ENCODE measurements around the gene LARGE1.

Gene LARGE1

GRCh38 chr22:33302549-33302948 is 617.7 kb downstream of the LARGE1 start:
- H3K4me3 ChIP-seq (ENCODE audit: low read length): no peak overlapping the region

GRCh38 chr22:33302049-33302545 is 618.2 kb downstream of the LARGE1 start:
- no peak overlapping the region for H3K4me3 ChIP-seq (ENCODE audit: low read length)
- peak; percentile 81 for TF ChIP-seq CTCF (IDR thresholded peaks at IDR 0.05; ENCODE audit: insufficient read depth, low read depth, low read length, missing control alignments)
- peak; percentile 19 for DNase-seq (ENCODE audit: low read depth)

More at GRCh38 chr22:33302549-33302948, 617.7 kb downstream of the LARGE1 start:
- no peak for TF ChIP-seq CTCF (IDR thresholded peaks at IDR 0.05; ENCODE audit: insufficient read depth, low read depth, low read length, missing control alignments)
- no peak for DNase-seq (ENCODE audit: low read depth)

- H3K4me3 ChIP-seq (ENCODE audit: low read length): no peak overlapping the region
- DNase-seq (ENCODE audit: low read depth): no peak
- no peak for TF ChIP-seq CTCF (IDR thresholded peaks at IDR 0.05; ENCODE audit: insufficient read depth, low read depth, low read length, missing control alignments)
These were observed 620.1 kb downstream of the LARGE1 start for GRCh38 chr22:33300165-33300564.

GRCh38 chr22:33299245-33299956 is 620.9 kb downstream of the LARGE1 start:
- no peak for DNase-seq (ENCODE audit: low read depth)
- H3K4me3 ChIP-seq (ENCODE audit: low read length): no peak overlapping the region
- no peak for TF ChIP-seq CTCF (IDR thresholded peaks at IDR 0.05; ENCODE audit: insufficient read depth, low read depth, low read length, missing control alignments)

GRCh38 chr22:33296941-33297340 is 623.3 kb downstream of the LARGE1 start:
- H3K4me3 ChIP-seq (ENCODE audit: low read length): no peak overlapping the region
- DNase-seq (ENCODE audit: low read depth): no peak
- TF ChIP-seq CTCF (IDR thresholded peaks at IDR 0.05; ENCODE audit: insufficient read depth, low read depth, low read length, missing control alignments): no peak

GRCh38 chr22:33288078-33288477 is 632.2 kb downstream of the LARGE1 start:
- no peak for DNase-seq (ENCODE audit: low read depth)
- H3K4me3 ChIP-seq (ENCODE audit: low read length): no peak overlapping the region
- no peak for TF ChIP-seq CTCF (IDR thresholded peaks at IDR 0.05; ENCODE audit: insufficient read depth, low read depth, low read length, missing control alignments)

GRCh38 chr22:33275073-33275443 is 645.2 kb downstream of the LARGE1 start:
- TF ChIP-seq CTCF (IDR thresholded peaks at IDR 0.05; ENCODE audit: insufficient read depth, low read depth, low read length, missing control alignments): no peak
- H3K4me3 ChIP-seq (ENCODE audit: low read length): no peak overlapping the region
- DNase-seq (ENCODE audit: low read depth): no peak

All from epithelial cell of esophagus (primary cell).